KMS-11 (cell line): ENCODE measurements around the gene STK40.

Experiments used
- H2AFZ ChIP-seq: fragments of 200-600 bp; sonication (generic); 2 replicates; pipeline ENCODE4 v1.6.1; 2016; ENCODE audit warnings: antibody characterized with exemption, mixed run types, low read depth
- H3K27ac ChIP-seq: fragments of 200-600 bp; sonication (generic); 2 replicates; pipeline ENCODE4 v1.6.1; 2016; ENCODE audit warnings: mild to moderate bottlenecking, mixed run types
- H3K27me3 ChIP-seq: fragments of 200-600 bp; sonication (generic); 2 replicates; pipeline ENCODE4 v1.6.1; 2017; ENCODE audit warnings: mild to moderate bottlenecking, low read depth, mixed run types, moderate library complexity; ENCODE audit not compliant: insufficient read depth
- H3K36me3 ChIP-seq: fragments of 200-600 bp; sonication (generic); 2 replicates; pipeline ENCODE4 v1.6.1; 2017; ENCODE audit warnings: mild to moderate bottlenecking, mixed run types; ENCODE audit not compliant: insufficient read depth
- H3K4me1 ChIP-seq: fragments of 200-600 bp; sonication (generic); 2 replicates; pipeline ENCODE4 v1.6.1; 2016; ENCODE audit warnings: mild to moderate bottlenecking, low read depth, mixed run types; ENCODE audit not compliant: poor library complexity, severe bottlenecking
- H3K4me2 ChIP-seq: fragments of 200-600 bp; sonication (generic); 2 replicates; pipeline ENCODE4 v1.7.0; 2016; ENCODE audit warnings: mild to moderate bottlenecking, mixed run types
- H3K4me3 ChIP-seq: fragments of 200-600 bp; sonication (generic); IDR thresholded peaks from 2 replicates; pipeline ENCODE4 v1.6.1; 2017; ENCODE audit warnings: low read depth, low read length, mixed read lengths; ENCODE audit not compliant: insufficient read depth
- H3K79me2 ChIP-seq: fragments of 200-600 bp; sonication (generic); 2 replicates; pipeline ENCODE4 v1.6.1; 2016; ENCODE audit warnings: low read depth, mixed run types; ENCODE audit not compliant: insufficient read depth
- H3K9ac ChIP-seq: fragments of 200-600 bp; sonication (generic); 2 replicates; pipeline ENCODE4 v1.6.1; 2016; ENCODE audit warnings: mild to moderate bottlenecking, mixed run types
- H4K20me1 ChIP-seq: fragments of 200-600 bp; sonication (generic); 2 replicates; pipeline ENCODE4 v1.6.1; 2016; ENCODE audit warnings: mild to moderate bottlenecking, mixed run types; ENCODE audit not compliant: insufficient read depth
- TF ChIP-seq, protein P1 (sequence below): fragments of 200-600 bp; sonication (generic); conservative IDR thresholded peaks from 2 replicates; pipeline ENCODE4 v1.6.1; 2017; ENCODE audit warnings: low read depth, mild to moderate bottlenecking, antibody characterized with exemption, low read length, moderate library complexity, mixed read lengths

The STK40 gene

DNA sequence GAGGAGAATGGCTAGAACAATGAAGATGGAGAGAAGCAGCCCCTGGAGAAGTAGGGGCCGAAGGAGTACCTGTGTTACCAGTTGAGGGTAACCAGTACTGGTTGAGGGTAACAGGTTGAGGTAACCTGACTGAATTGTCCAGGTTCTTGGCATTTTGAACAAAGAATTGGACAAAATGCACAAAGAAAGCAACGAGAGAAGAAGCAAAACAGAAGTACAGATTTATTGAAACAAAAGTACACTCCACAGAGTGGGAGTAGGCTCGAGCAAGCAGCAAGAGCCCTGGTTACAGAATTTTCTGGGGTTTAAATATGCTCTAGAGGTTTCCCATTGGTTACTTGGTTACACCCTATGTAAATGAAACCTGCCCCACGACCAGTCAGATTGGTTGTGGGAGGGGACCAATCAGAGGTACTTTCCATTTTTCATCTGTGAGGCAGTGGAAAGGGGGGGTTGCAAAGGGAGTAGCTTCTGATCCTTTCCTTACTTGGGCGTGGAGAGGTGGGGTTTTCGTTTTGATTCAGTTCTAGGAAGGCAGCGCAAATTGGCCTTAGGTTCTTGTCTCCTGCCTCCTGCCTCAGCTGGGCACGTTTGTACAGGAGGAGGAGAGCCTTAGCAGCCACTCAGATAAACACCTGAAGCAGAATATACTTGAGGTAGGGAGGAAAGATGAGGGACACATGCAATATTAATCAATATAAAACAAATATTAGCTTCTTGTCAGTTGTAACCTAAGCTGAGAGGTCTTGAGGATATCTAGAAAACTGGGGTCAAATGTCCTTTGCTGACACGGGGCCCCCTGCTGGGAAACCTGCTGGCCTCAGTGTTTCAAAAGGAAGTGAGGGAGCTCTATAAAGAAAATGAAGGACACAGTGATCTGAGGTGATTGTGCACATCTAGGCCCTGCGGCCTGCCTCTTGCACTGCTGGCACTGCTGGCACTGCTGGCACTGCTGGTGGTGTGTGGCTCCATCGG, 26.2 kb upstream of the STK40 start:
- no peaks in the 10 kb centered on the region for H3K36me3 ChIP-seq
- H2AFZ ChIP-seq = no peak overlapping the region
- H3K27me3 ChIP-seq = no peaks in the 10 kb centered on the region
- H3K4me2 ChIP-seq = no peak overlapping the region
- no peaks in the 10 kb centered on the region for H4K20me1 ChIP-seq
- no peak overlapping the region for H3K27ac ChIP-seq
- H3K79me2 ChIP-seq = no peaks in the 10 kb centered on the region
- TF ChIP-seq, protein P1, sequence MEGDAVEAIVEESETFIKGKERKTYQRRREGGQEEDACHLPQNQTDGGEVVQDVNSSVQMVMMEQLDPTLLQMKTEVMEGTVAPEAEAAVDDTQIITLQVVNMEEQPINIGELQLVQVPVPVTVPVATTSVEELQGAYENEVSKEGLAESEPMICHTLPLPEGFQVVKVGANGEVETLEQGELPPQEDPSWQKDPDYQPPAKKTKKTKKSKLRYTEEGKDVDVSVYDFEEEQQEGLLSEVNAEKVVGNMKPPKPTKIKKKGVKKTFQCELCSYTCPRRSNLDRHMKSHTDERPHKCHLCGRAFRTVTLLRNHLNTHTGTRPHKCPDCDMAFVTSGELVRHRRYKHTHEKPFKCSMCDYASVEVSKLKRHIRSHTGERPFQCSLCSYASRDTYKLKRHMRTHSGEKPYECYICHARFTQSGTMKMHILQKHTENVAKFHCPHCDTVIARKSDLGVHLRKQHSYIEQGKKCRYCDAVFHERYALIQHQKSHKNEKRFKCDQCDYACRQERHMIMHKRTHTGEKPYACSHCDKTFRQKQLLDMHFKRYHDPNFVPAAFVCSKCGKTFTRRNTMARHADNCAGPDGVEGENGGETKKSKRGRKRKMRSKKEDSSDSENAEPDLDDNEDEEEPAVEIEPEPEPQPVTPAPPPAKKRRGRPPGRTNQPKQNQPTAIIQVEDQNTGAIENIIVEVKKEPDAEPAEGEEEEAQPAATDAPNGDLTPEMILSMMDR = no peak
- H3K4me3 ChIP-seq = no peak overlapping the region
- peaks cover 12% of the 10 kb centered on the region for H3K4me1 ChIP-seq
- H3K9ac ChIP-seq = no peak overlapping the region

DNA sequence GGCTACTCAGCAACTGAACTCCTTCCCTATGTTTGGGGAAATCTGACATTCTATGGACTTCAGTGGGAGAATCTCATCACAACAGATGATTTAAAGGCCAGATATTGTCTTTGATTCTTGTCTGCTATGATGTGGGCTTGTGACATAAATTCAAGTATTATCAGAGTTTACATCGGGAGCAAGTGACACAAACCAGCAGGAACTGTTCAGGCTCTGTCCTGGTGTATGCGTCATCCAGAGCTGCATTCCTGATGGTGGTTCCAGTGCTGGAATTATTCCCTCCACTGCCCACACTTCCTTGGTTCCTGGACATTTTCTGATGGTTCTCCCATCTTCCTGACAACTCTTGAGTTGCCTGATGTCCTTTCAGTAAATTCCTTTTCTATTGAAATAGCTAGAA, 22.8 kb upstream of the STK40 start:
- H3K4me1 ChIP-seq = peaks cover 12% of the 10 kb centered on the region
- H3K4me3 ChIP-seq = no peak overlapping the region
- no peak overlapping the region for H3K9ac ChIP-seq
- H3K4me2 ChIP-seq = no peak overlapping the region
- H3K27me3 ChIP-seq = no peaks in the 10 kb centered on the region
- no peak overlapping the region for H3K27ac ChIP-seq
- H2AFZ ChIP-seq = no peak overlapping the region
- no peaks in the 10 kb centered on the region for H3K36me3 ChIP-seq
- H3K79me2 ChIP-seq = no peaks in the 10 kb centered on the region
- no peaks in the 10 kb centered on the region for H4K20me1 ChIP-seq
- TF ChIP-seq, protein P1 = no peak

DNA sequence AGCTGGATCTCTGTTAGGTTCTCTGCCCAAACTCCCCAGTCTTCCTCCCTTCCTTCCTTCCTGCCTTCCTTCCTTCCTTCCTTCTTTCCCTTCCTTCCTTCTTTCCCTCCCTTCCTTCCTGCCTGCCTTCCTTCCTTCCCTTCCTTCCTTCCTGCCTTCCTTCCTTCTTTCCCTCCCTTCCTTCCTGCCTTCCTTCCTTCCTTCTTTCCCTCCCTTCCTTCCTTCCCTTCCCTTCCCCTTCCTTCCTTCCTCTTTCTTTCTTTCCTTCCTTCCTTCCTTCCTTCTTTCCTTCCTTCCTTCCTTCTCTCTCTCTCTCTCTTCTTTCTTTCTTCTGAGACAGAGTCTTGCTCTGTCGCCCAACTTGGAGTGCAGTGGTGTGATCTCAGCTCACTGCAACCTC, 20.7 kb upstream of the STK40 start:
- H3K27ac ChIP-seq = no peak overlapping the region
- H4K20me1 ChIP-seq = no peaks in the 10 kb centered on the region
- TF ChIP-seq, protein P1 = no peak
- no peaks in the 10 kb centered on the region for H3K79me2 ChIP-seq
- H3K27me3 ChIP-seq = no peaks in the 10 kb centered on the region
- H3K4me1 ChIP-seq = peaks cover 2% of the 10 kb centered on the region
- no peak overlapping the region for H2AFZ ChIP-seq
- no peaks in the 10 kb centered on the region for H3K36me3 ChIP-seq
- no peak overlapping the region for H3K4me3 ChIP-seq
- H3K9ac ChIP-seq = no peak overlapping the region
- no peak overlapping the region for H3K4me2 ChIP-seq

DNA sequence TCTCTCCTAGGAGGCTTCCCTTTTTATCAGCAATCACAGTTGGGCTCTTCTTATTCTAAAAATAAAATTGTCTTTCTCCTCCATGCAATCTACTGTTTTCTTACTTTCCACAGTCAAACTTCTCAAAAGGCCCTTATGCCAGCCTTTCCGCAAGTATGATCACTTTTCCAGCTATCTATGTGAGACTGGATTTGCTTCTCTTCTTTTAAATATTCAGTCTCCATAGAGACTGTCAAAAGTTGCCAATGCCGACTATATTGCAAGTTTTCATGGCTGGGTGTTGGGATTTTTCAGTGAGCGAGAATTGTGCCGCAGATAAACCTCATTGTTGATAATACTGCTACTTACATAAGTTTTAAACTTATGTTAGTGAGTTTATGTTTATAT, 16.8 kb upstream of the STK40 start:
- Histone ChIP-seq H3K27me3 (no peaks in the 10 kb centered on the region), H3K4me1 (peaks cover 8% of the 10 kb centered on the region), H3K27ac (no peak overlapping the region), H3K9ac (no peak overlapping the region), H2AFZ (no peak overlapping the region), H4K20me1 (no peaks in the 10 kb centered on the region), H3K79me2 (no peaks in the 10 kb centered on the region), H3K4me2 (no peak overlapping the region), H3K4me3 (no peak overlapping the region), H3K36me3 (no peaks in the 10 kb centered on the region)
- TF ChIP-seq, protein P1 = no peak
